HCT116 (cell line): ENCODE data around the gene SIRPB2. TPM values are rescaled to one million over a fixed set of nuclear protein-coding genes. Genes with fewer than 3 reads are reported as not detected.

Experiments used
- ATAC-seq: fragments of 200-7000 bp; cut with Tn5 transposase; 2 replicates; pipeline ENCODE4 v1.9.1; 2020; ENCODE audit warnings: mild to moderate bottlenecking, moderate library complexity
- BruUV-seq: library from RNA; stranded (reverse); fragments of 400-500 nt; replicated peaks from 2 replicates; lab custom pipeline; 2021; lab: Mats Ljungman, UMichigan
- CTCF ChIA-PET: fragments of 300-600 bp; sonication (Branson Sonifier 250); formaldehyde crosslinking; loops from one replicate; lab custom pipeline; 2021; ENCODE audit warnings: antibody characterized with exemption; lab: Charles Lee
- POLR2A ChIA-PET: fragments of 300-600, 350-600 bp; sonication (Branson Sonifier 250); formaldehyde crosslinking; loops from one replicate; lab custom pipeline; 2021; ENCODE audit warnings: antibody characterized with exemption; lab: Charles Lee
- RAD21 ChIA-PET, 2 experiments: fragments of 300-600 bp; sonication (Branson Sonifier 250); formaldehyde crosslinking; loops; one replicate each; lab custom pipeline; 2023; ENCODE audit warnings: low total read pairs in 2 of 2; ENCODE audit not compliant: uncharacterized antibody in 2 of 2, unreplicated experiment in 2 of 2, low non-redundant PET in 1 of 2; lab: Charles Lee
- DNase-seq: peaks from one replicate; pipeline ENCODE4 v3.0.0-alpha.2; 2010; ENCODE audit warnings: low read depth, low spot score
- H2AFZ ChIP-seq: fragments of 200-600 bp; shearing (Covaris generic), sonication (generic); 2 replicates; pipeline ENCODE4 v1.6.1; 2017; ENCODE audit warnings: low read depth, mixed run types, mixed read lengths, antibody characterized with exemption, low read length; ENCODE audit not compliant: poor library complexity, severe bottlenecking
- H3K27ac ChIP-seq: 2 replicates; pipeline ENCODE4 v1.5.1; 2012; ENCODE audit warnings: low read depth, low read length
- H3K27me3 ChIP-seq: fragments of 200-600 bp; sonication (generic); 2 replicates; pipeline ENCODE4 v1.6.1; 2016; ENCODE audit warnings: mixed run types, low read length, mixed read lengths; ENCODE audit not compliant: insufficient read depth
- H3K36me3 ChIP-seq, 2 experiments: fragments of 200-500 bp in 1 of 2; fragments of 200-600 bp in 1 of 2; sonication (Bioruptor generic) in 1 of 2; sonication (generic) in 1 of 2; 2 replicates each; pipeline versions ENCODE4 v1.5.1 to v1.6.1; 2014 to 2016; ENCODE audit warnings: low read length in 2 of 2, inconsistent platforms in 1 of 2, mixed read lengths in 1 of 2, mixed run types in 1 of 2; ENCODE audit not compliant: insufficient read depth in 2 of 2, control insufficient read depth in 1 of 2
- H3K4me1 ChIP-seq, 2 experiments: fragments of 200-600 bp in 1 of 2; sonication (generic) in 1 of 2; 2 replicates each; pipeline versions ENCODE4 v1.5.1 to v1.6.1; 2012 to 2017; ENCODE audit warnings: low read length in 2 of 2, inconsistent platforms in 1 of 2, mild to moderate bottlenecking in 1 of 2, mixed read lengths in 1 of 2, mixed run types in 1 of 2, moderate library complexity in 1 of 2; ENCODE audit not compliant: insufficient read depth in 2 of 2, control insufficient read depth in 1 of 2
- H3K4me2 ChIP-seq: fragments of 200-600 bp; sonication (generic); 2 replicates; pipeline ENCODE4 v1.6.1; 2017; ENCODE audit warnings: mixed run types, low read length, mixed read lengths
- H3K4me3 ChIP-seq, 2 experiments: fragments of 200-600 bp in 1 of 2; sonication (generic) in 1 of 2; replicated peaks in 1 of 2; 2 replicates each; pipeline ENCODE4 v1.5.1; 2011 to 2016; ENCODE audit warnings: low read length in 2 of 2, control low read depth in 1 of 2, low read depth in 1 of 2, mild to moderate bottlenecking in 1 of 2, mixed read lengths in 1 of 2, mixed run types in 1 of 2
- H3K79me2 ChIP-seq: fragments of 200-600 bp; sonication (generic); 2 replicates; pipeline ENCODE4 v1.6.1; 2017; ENCODE audit warnings: mild to moderate bottlenecking, mixed run types, low read length, moderate library complexity, mixed read lengths; ENCODE audit not compliant: insufficient read depth
- H3K9ac ChIP-seq: fragments of 200-600 bp; sonication (generic); 2 replicates; pipeline ENCODE4 v1.6.1; 2016; ENCODE audit warnings: low read length, mixed read lengths
- H3K9me2 ChIP-seq: fragments of 200-600 bp; sonication (generic), shearing (Covaris generic); 2 replicates; pipeline ENCODE4 v1.6.1; 2017; ENCODE audit warnings: mixed run types, mild to moderate bottlenecking, moderate library complexity; ENCODE audit not compliant: insufficient read depth
- H3K9me3 ChIP-seq, 2 experiments: fragments of 200-500 bp in 1 of 2; fragments of 200-600 bp in 1 of 2; sonication (Bioruptor generic) in 1 of 2; sonication (generic) in 1 of 2; 2 replicates each; pipeline ENCODE4 v1.6.1; 2014 to 2017; ENCODE audit warnings: low read length in 2 of 2, mixed read lengths in 2 of 2, inconsistent platforms in 1 of 2, low read depth in 1 of 2, mild to moderate bottlenecking in 1 of 2, mixed run types in 1 of 2, moderate library complexity in 1 of 2; ENCODE audit not compliant: control insufficient read depth in 1 of 2, insufficient read depth in 1 of 2
- H4K20me1 ChIP-seq: fragments of 200-600 bp; sonication (generic), shearing (Covaris generic); 2 replicates; pipeline ENCODE4 v1.6.1; 2017; ENCODE audit warnings: mixed run types, mild to moderate bottlenecking, moderate library complexity; ENCODE audit not compliant: insufficient read depth
- CBX3 ChIP-seq: IDR thresholded peaks from 2 replicates; pipeline ENCODE4 v1.6.1; 2012; ENCODE audit warnings: low read depth
- EZH2 ChIP-seq: fragments of 200-600 bp; sonication (generic); IDR thresholded peaks from 2 replicates; pipeline ENCODE4 v1.6.1; 2017; ENCODE audit warnings: antibody characterized with exemption, mixed run types
- FOSL1 ChIP-seq: IDR thresholded peaks from 2 replicates; pipeline ENCODE4 v1.6.1; 2012; ENCODE audit warnings: low read depth
- JUND ChIP-seq: IDR thresholded peaks from 2 replicates; pipeline ENCODE4 v1.6.1; 2012
- POLR2A ChIP-seq: IDR thresholded peaks from 2 replicates; pipeline ENCODE4 v1.7.0; 2011; ENCODE audit warnings: borderline replicate concordance; ENCODE audit not compliant: insufficient read depth, insufficient read length; ENCODE audit errors: extremely low read depth
- POLR2AphosphoS5 ChIP-seq: IDR thresholded peaks from 2 replicates; pipeline ENCODE4 v1.6.1; 2011; ENCODE audit warnings: mild to moderate bottlenecking, low read depth, low read length, moderate library complexity
- SRF ChIP-seq: IDR thresholded peaks from 2 replicates; pipeline ENCODE4 v1.6.1; 2012; ENCODE audit warnings: low read depth
- ZFX ChIP-seq: fragments of 450-650 bp; IDR thresholded peaks from 2 replicates; pipeline ENCODE4 v1.6.1; 2017
- intact Hi-C: fragments of 100-400 bp; cut with micrococcal nuclease; formaldehyde crosslinking; loops from 2 replicates; pipeline ENCODE4 v1.10.0; 2022
- total RNA-seq: library from RNA; stranded (reverse); gene quantifications from one replicate; pipeline ENCODE4 v1.2.1, GENCODE V29; 2021; ENCODE audit not compliant: unreplicated experiment
- TF ChIP-seq, protein P1 (sequence below): IDR thresholded peaks from 2 replicates; pipeline ENCODE4 v1.6.1; 2012
- TF ChIP-seq, protein P2 (sequence below), 3 experiments: fragments of 200-600 bp in 1 of 3; sonication (generic) in 1 of 3; IDR thresholded peaks in 2 of 3; conservative IDR thresholded peaks in 1 of 3; 2 replicates each; pipeline ENCODE4 v1.5.1; 2012 to 2017; ENCODE audit warnings: low read depth in 2 of 3, low read length in 2 of 3, antibody characterized with exemption in 1 of 3, borderline replicate concordance in 1 of 3, control low read depth in 1 of 3, mild to moderate bottlenecking in 1 of 3, mixed read lengths in 1 of 3, mixed run types in 1 of 3, moderate library complexity in 1 of 3; ENCODE audit not compliant: insufficient read depth in 1 of 3
- TF ChIP-seq, protein P3 (sequence below): IDR thresholded peaks from 2 replicates; pipeline ENCODE4 v1.6.1; 2012

Gene SIRPB2
- total RNA-seq, 1 experiment from 2014 or later = not detected

DNA sequence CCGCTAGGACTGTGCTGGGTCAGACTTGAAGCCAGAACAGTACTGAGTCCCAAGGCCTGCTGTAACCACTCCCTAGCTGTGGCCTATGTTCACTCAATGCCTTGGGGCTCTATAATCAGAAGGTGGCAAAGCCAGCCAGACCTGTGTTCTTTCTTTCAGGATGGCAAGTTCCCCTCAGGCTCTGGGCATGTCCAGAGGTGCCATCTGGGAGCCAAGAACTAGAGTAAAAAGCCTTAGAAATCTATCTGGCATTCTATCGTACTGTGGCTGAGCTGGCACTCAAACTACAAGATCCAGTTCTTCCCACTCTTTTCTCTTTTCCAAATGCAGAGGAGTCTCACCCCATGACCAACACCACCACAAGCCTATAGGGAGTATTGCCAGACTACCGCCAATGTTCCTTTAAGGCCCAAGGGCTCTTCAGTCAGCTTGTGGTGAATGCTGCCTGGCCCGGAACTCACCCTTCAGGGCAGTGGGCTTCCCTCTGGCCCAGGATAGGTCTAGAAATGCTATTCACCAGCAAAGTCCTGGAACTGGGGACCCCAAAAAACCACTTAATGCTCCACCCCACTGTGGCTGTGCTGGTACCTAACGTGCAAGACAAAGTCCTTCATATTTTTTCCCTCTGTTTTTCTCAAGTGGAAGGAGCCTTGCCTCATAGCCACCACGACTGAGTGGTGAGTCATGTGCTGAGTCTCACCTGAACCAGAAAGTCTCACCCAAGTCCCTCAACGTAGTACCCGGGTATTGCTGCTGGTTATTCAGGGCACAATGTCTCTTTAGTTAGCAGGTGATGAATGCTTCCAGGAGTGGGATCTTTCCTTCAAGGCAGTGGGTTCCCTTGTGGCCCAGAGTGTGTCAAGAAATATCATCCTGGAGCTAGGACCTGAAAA is 8.6 kb upstream of the SIRPB2 start:
- BruUV-seq = no TSS peak
- POLR2A ChIA-PET = no interaction called here

More for the DNA sequence above, 8.6 kb upstream of the SIRPB2 start:
- Histone ChIP-seq H3K36me3 (no peaks in the 10 kb centered on the region), H4K20me1 (no peaks in the 10 kb centered on the region), H3K4me2 (peak overlapping the region; percentile 33; the same call in 1 of the 2 replicates), H3K9me3 (no peaks in the 10 kb centered on the region), H3K9me2 (no peaks in the 10 kb centered on the region), H3K9ac (no peak overlapping the region), H3K27ac (no peak overlapping the region), H3K79me2 (no peaks in the 10 kb centered on the region), H3K4me3 (no peak overlapping the region), H3K27me3 (no peaks in the 10 kb centered on the region), H2AFZ (peak overlapping the region; percentile 66), H3K4me1 (peaks cover 4 to 28% of the 10 kb centered on the region in 2 experiments)
- RAD21 ChIA-PET = no interaction called here
- ATAC-seq = no peak; the same call in 1 of the 2 replicates
- TF ChIP-seq FOSL1 = peak; percentile 59
- no peak for TF ChIP-seq POLR2AphosphoS5
- no peak for TF ChIP-seq EZH2
- TF ChIP-seq JUND = peak; percentile 33; the same call in 1 of the 2 replicates
- TF ChIP-seq, protein P1, sequence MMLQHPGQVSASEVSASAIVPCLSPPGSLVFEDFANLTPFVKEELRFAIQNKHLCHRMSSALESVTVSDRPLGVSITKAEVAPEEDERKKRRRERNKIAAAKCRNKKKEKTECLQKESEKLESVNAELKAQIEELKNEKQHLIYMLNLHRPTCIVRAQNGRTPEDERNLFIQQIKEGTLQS = no peak
- TF ChIP-seq, protein P2, sequence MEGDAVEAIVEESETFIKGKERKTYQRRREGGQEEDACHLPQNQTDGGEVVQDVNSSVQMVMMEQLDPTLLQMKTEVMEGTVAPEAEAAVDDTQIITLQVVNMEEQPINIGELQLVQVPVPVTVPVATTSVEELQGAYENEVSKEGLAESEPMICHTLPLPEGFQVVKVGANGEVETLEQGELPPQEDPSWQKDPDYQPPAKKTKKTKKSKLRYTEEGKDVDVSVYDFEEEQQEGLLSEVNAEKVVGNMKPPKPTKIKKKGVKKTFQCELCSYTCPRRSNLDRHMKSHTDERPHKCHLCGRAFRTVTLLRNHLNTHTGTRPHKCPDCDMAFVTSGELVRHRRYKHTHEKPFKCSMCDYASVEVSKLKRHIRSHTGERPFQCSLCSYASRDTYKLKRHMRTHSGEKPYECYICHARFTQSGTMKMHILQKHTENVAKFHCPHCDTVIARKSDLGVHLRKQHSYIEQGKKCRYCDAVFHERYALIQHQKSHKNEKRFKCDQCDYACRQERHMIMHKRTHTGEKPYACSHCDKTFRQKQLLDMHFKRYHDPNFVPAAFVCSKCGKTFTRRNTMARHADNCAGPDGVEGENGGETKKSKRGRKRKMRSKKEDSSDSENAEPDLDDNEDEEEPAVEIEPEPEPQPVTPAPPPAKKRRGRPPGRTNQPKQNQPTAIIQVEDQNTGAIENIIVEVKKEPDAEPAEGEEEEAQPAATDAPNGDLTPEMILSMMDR (IDR thresholded peaks at IDR 0.05 in 2 of 3, conservative IDR thresholded peaks at IDR 0.05 in 1 of 3; ENCODE audit: borderline replicate concordance in 1 of 3, insufficient read depth in 1 of 3, low read depth in 2 of 3, low read length in 2 of 3) = no peak
- TF ChIP-seq POLR2A = no peak
- TF ChIP-seq CBX3 = no peak
- no peak for TF ChIP-seq ZFX
- TF ChIP-seq, protein P3, sequence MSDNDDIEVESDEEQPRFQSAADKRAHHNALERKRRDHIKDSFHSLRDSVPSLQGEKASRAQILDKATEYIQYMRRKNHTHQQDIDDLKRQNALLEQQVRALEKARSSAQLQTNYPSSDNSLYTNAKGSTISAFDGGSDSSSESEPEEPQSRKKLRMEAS = peak; percentile 27; the same call in 1 of the 2 replicates
- no peak for TF ChIP-seq SRF
- intact Hi-C loops = no loop called here
- CTCF ChIA-PET = no interaction called here
- DNase-seq = no peak
